HG03575 (cell line): ENCODE measurements around the gene ATP6AP1.
"Not testable (repeated sequence)": the region's sequence is repeated elsewhere in the genome, so short reads cannot be mapped to it uniquely, and the experiment has no call there.

Experiments
- ATAC-seq: cut with Tn5 transposase; IDR thresholded peaks from one replicate; pipeline ENCODE4 v1.9.1; 2021; ENCODE audit not compliant: unreplicated experiment, insufficient number of reproducible peaks, low FRiP score; ENCODE audit errors: extremely low read depth

The ATP6AP1 gene

GRCh38 chrX:154397888-154398667 is 30.4 kb upstream of the ATP6AP1 start, which contains the start of gene RPL10:
Gene RPL10, plus strand, starts transcription at chrX:154398377. Its CDS starts 143 bp downstream, at chrX:154398520.
- ATAC-seq: no peak

- no peak for ATAC-seq
These were observed 29.6 kb upstream of the ATP6AP1 start for GRCh38 chrX:154398668-154399526.

GRCh38 chrX:154399527-154400368 is 28.7 kb upstream of the ATP6AP1 start:
- no peak for ATAC-seq

GRCh38 chrX:154400369-154400817 is 28.1 kb upstream of the ATP6AP1 start:
- not testable (repeated sequence) for ATAC-seq

- no peak for ATAC-seq
These were observed 27.3 kb upstream of the ATP6AP1 start for GRCh38 chrX:154401045-154401799.

- ATAC-seq: no peak
These were observed 26.4 kb upstream of the ATP6AP1 start for GRCh38 chrX:154401918-154402621.

- ATAC-seq: no peak
These were observed 25.8 kb upstream of the ATP6AP1 start for GRCh38 chrX:154402622-154403127.

GRCh38 chrX:154403192-154403591 is 25.3 kb upstream of the ATP6AP1 start:
- no peak for ATAC-seq

- no peak for ATAC-seq
These were observed 24.6 kb upstream of the ATP6AP1 start for GRCh38 chrX:154403858-154404257.

- ATAC-seq: no peak
These were observed 23.8 kb upstream of the ATP6AP1 start for GRCh38 chrX:154404625-154405192.

- ATAC-seq: no peak
These were observed 19.7 kb upstream of the ATP6AP1 start for GRCh38 chrX:154408659-154409221.

GRCh38 chrX:154409222-154409871 is 19.1 kb upstream of the ATP6AP1 start, which contains the start of gene DNASE1L1:
Gene DNASE1L1, minus strand, starts transcription at chrX:154409254. Its CDS starts 3,686 bp downstream, at chrX:154405568.
- no peak for ATAC-seq

GRCh38 chrX:154411981-154412340 is 16.5 kb upstream of the ATP6AP1 start:
- ATAC-seq: no peak

- ATAC-seq: no peak
These were observed 16.0 kb upstream of the ATP6AP1 start for GRCh38 chrX:154412468-154412867.

- ATAC-seq: no peak
These were observed 15.3 kb upstream of the ATP6AP1 start for GRCh38 chrX:154413142-154413541.

GRCh38 chrX:154417157-154417556 is 11.3 kb upstream of the ATP6AP1 start:
- no peak for ATAC-seq

GRCh38 chrX:154419189-154419588 is 9.3 kb upstream of the ATP6AP1 start:
- ATAC-seq: no peak
